Stimulated activated CD4-positive, alpha-beta T cell treated with anti-CD3 and anti-CD28 coated beads, Interleukin-12 subunit alpha, Interleukin-12 subunit beta, amount 100 ng/mL, for 4 hours (primary cell): ENCODE measurements around the gene SCGB3A2.
"Not testable (repeated sequence)": the region's sequence is repeated elsewhere in the genome, so short reads cannot be mapped to it uniquely, and the experiment has no call there.

Source experiments
- DNase-seq: peaks from one replicate; pipeline ENCODE4 v3.0.0-alpha.2; 2020

Gene SCGB3A2

DNA sequence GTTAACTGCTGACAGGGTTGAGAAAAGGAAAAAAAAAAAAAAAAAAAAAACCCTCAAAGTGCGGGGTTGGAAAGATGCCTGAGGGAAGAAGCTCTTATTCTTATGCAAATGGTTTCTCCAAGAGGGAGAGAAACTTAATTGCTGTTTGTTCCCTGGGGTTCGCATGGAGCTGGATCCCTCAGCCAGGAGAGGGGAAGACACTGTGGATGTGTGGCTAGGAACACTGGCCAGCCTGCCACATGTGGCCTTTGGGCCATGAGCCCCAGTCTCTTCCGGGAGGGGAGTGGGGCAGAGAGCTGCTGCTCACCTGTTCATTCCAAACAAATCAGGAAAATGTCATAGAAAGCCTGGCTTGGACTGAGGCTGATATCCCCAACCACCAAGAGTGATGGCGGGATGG, 9.4 kb upstream of the SCGB3A2 start:
- DNase-seq, result no peak

DNA sequence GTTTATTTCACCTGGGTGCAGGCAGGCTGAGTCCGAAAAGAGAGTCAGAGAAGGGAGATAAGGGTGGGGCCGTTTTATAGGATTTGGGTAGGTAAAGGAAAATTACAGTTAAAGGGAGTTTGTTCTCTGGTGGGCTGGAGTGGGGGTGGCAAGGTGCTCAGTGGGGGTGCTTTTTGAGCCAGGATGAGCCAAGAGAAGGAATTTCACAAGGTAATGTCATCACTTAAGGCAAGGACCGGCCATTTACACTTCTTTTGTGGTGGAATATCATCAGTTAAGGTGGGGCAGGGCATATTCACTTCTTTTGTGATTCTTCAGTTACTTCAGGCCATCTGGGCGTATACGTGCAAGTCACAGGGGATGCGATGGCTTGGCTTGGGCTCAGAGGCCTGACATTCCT, 8.6 kb upstream of the SCGB3A2 start:
- not testable (repeated sequence) for DNase-seq

DNA sequence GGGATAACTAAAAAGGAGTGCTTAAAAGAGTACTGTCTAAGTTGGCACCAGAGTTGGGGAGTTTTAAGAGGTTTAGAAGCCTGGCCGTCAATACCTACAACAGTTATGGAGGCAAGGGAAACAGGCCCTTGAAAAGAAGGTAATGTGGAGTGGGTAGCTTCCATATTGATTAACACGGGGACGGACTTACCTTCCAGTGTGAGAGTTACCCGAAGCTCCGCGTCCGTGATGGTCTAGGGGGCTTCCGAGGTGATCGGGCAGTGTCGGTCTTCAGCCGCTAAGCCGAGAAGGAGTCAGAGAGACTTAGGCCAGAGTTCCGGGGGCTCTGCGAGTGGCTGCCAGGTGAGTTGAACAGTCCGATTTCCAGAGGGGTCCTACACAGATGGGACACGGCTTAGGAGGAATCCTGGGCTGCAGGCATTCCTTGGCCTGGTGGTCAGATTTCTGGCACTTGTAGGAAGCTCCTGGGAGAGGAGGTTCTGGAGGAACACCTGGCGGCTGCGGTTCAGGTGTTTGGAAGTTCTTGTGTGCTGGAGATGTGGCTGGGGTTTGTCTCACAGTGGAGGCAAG, 6.4 kb upstream of the SCGB3A2 start:
- not testable (repeated sequence) for DNase-seq

DNA sequence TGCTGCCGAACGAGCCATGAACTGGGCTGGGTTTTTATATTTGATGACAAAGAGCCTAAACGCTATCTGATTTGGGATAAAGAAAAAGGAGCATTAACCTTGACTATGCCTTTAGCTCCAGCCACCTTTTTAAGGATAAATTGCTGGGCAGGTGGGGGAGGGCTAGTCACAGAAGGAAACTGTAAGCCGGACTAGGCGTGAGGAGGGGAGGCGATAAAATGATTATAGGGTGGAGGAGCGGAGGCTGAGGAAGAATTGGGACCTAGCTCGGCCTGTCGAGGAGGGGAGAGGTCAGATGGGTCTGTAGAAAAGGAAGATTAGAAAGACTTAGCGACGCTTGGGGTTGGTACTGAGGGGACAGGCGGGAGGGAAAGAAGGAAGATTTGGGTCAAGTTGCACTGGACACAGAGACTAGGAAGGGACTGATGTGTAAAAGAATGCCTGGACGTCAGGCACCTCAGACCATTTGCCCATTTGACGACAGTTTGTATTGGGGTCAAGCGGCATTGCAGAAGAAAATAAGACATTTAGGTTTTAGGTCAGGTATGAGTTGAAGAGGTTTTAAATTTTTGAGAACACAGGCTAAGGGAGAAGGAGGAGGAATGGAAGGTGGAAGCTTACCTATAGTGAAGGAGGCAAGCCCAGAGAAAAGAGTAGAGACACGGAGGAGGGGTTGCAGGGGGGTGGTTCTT, 5.6 kb upstream of the SCGB3A2 start:
- not testable (repeated sequence) for DNase-seq

DNA sequence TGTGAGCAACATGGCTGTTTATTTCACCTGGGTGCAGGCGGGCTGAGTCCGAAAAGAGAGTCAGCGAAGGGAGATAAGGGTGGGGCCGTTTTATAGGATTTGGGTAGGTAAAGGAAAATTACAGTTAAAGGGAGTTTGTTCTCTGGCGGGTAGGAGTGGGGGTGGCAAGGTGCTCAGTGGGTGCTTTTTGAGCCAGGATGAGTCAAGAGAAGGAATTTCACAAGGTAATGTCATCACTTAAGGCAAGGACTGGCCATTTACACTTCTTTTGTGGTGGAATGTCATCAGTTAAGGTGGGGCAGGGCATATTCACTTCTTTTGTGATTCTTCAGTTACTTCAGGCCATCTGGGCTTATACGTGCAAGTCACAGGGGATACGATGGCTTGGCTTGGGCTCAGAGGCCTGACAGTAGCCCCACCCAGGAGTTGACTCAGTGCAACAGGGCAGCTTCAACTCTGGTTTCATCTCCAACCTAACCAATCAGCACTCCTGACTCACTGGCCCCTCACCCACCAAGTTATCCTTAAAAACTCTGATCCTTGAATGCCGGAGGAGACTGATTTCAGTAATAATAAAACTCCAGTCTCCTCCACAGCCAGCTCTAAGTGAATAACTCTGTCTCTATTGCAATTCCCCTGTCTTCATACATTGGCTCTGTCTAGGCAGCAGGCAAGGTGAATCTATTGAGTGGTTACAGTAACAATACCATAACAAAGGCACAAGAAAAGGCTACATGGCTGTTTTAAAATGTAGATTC, 4.2 kb upstream of the SCGB3A2 start:
- DNase-seq, result not testable (repeated sequence)

DNA sequence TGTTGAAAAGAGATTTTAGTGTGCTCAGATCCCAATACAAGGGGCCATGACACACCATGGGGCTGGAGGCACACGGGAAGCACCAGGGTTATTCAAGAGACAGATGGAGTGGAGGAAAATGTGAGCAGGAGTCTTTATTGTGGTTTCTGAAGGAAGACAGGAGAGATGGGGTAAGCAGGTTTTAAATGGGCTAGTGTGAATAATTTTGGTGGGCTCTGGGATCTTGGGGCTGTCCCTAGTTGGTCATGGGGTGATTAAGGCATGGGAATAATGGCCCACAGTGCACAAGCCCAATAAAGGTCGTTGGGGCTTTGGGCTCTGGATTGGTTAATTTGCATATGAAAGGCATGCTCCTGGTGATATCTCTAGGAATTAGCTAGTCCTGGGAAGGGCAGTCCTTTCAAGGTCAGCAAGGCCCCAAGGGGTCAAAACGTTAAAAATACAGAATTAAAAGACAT, 3.6 kb upstream of the SCGB3A2 start:
- no peak for DNase-seq

DNA sequence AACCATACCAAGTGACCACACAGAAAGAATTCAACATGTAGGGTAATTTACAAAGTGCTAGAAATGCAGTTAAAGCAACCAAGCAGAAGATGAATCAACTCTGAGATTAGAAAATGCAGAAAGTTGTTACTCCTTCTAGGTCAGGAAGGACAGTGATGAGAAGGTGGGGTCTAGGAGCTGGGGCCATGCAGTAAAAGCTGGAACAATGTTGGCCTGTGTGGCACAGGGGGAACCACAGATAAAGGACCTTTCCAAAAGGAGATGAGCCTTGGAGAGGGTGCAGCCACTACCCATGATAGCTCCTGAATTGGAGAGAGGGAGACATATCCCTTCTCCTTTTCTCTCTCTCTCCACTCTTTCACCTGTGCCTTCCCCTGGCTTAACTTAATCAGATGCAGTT, 2.4 kb upstream of the SCGB3A2 start:
- no peak for DNase-seq

DNA sequence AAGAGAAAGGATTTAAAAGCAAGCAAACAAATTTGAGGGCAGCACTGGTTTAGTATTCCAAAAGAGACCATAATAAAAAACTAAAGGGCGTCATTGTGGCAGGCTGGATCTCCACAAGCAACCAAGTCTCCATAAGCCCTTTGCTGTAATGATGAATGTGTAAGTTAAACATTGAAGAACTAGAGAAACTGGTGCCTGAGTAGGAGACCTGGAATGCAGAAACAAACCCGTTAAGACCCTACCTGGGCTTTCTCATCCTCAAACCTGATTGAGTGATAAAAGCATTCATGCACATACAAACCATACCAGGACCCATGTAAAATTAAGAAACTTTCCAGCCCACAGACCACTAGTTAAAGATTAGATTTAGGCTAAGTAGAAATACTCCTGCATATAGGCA, 1.9 kb upstream of the SCGB3A2 start:
- DNase-seq, result no peak

DNA sequence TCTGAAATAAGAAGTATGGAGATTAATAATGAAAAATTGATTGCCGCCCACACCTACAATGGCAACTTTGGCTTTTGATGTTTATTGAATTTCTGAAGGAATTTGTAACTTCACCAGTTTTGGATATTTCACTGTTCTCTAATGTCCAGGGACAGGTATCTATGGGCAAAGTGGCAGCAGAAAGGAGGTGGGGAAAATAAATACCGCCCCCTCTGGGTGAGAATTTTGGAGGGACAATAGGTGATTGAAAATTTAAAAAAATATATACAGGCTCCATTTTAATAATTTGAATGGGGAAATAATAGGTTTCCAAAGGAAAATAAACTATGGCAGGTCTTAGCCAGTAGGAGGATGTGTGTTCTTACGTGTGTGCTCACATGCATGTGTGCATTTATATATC, 1.3 kb downstream of the SCGB3A2 start:
- no peak for DNase-seq

DNA sequence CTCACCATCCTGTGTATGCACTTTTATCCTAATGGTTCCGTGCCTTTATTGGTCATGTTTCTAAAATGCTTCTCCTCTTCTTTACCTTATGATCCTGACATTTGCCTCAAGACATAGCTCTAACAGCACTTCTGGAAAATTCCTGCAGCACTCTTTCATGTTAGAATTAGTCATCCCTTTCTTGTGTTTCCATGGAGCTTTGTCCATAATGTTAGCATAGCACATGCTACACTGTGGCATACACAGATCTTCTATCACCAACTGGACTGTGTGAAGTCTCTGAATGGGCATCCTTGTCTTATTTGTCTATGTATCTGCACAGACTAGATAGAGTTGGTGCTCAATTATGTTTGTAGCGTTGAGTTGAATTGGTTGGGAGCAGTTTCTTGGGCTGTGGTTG, 2.0 kb downstream of the SCGB3A2 start:
- DNase-seq, result no peak

DNA sequence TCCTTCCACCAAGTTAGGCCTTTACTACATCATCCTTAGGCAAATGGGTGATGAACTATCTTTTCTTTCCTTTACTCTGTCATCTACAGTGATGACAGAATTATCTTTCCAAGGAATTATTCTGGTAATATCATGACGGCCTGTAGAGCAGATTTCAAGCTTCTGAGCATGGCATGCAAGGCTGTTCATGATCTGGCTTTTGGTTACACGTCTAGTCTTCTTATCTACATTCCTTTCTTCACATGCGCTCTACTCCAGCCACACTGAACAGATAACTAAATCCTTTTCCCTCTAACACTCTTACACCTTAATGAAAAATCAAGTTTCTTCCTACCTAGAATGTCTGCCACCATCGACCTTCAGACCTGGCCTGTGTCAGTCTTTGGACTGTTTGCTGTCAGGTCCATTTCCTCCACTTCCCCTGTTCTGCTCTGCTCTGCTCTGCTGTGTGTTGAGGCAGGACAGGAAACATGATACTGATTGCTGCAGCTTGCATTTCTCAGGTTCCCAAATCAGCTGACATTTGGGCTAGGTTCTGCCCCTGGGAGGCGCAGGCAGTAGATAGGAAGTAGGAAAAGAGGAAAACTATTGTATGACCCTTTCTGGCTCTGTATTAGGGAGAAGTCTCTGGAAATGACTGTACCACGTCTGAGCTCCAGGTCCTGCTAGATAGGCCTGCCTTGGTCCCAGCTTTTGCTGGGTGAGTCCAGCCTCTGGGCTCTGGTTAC, 4.2 kb downstream of the SCGB3A2 start:
- no peak for DNase-seq

DNA sequence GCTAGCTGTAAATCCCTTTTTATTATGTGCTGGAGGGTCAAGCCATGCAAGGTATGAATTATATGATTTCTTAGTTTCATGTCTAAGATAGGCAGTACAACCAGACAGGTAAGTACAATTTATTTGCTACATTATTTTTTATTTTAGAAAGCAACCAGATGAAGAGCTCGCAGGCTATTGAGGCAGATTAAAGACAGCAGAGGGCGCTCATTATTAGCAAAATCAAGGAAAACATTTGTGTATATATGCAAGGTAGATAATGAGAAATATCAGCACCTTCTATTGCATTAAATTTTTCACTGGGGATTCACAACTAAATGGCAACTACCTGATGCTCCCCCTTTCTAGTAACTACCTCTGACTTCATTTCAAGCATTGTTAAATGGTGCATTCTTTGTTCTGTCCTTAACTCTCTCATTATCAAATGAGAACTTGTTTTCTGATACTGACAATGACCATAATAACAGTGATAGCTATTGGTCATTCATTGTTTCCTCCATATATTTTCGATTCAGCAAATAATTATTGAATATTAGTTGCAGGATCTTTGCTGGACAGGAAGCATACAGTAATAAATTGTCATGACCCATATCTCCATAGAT, 8.6 kb downstream of the SCGB3A2 start:
- DNase-seq, result no peak

DNA sequence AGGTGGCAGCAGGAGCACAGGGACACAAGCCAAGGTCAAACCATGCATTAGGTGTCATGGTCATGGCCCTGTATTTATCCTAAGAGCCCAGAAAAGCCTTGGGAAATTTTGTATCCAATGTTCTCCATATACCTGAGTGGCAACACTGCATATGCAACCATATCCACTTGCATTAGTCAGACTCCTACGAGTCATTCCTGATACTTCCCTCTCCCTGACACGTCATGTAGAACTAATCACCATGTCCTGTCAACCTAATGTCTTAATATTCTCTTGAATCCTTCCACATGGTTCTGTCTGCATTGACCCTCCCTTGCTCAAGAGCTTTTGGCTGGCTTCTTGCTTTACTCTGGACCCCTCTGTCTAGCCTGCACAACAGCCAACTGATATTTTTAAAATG, 9.4 kb downstream of the SCGB3A2 start:
- DNase-seq, result no peak

DNA sequence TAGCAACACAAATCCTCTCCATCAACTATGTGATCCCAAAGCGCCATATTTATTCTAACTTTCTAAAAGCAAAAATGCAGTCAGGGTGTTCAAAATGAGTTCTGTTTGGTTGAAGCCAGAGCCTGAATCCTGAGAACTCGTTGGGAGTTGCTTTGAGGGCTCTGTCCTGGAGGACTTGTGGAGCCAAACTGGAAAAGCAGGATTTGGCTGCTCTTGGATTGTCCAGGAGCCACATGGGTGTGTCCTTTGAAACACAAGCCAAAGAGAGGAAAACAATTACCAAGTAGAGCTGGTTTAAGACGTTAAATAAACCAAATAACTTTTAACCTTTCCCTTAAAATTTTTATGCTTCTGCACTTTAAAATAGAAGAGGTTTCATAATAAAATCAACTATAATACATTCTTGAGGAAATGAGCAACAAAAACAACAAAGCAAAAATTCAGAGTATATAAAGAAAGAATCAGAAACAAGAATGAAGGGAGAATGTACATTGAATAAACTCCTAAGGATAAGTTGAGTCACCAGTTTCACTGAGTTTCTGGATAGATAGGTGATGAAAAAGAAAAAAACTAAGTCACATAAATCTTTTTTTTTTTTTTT, 14.3 kb downstream of the SCGB3A2 start:
- DNase-seq, result no peak

DNA sequence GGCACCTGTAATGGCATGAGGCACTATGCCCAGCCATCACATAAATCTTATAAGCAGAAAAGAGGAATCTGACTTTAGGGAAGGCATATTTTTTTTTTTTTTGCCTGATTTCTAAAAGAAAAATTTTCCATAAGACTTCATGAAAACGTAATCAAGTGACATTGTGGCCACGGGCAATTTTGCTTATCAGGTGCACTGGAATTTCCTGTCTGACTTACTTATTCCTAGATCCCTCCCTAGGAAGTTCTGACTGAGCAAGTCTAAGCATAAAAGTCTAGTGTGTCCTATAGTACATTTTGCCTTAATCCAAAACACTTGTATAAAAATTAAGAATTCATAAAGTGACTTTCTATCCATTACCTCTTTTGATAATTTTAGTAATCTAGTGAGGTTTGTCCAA, 15.3 kb downstream of the SCGB3A2 start:
- no peak for DNase-seq

DNA sequence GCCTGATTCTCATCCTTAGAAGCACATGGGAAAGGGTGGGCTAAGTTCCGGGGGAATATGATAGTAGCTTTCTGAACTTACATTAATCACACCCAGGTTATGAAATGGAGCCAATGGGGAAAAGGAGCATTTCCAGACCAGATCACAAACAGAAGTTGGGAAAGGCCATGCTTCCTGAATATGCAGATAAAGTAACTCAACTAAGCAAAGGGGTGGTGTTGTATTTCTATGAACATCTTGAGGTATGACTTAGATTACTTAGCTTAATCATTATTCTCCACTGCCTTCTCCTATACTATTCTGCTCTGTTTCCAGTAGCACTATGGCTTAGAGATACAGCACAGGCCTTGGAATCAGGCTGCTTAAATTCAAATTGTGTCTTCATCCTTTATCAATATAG, 17.4 kb downstream of the SCGB3A2 start:
- DNase-seq, result no peak

DNA sequence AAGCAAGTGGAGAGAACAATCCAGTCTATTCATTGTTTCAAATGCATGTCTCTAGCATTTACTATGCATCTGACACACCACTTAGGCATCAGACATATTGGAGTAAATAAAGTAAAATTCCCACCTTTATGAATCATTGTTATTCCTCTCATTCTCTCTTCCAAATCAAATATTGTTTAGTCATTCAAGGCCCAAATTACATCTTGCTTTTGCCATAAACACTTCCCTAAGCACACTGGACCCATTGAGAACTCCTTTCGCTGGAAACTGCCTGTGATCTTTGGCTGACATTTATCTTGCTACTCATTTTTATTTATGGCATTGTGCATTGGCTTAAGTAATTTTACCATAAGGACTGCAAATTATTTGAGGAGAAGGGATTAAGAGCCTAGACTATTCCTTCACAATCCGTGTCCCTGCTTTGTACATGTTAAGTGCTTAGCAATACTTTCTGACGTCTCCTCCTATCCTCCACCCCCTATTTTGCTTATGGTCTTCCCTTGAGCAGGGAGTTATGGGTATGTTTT, 20.4 kb downstream of the SCGB3A2 start:
- no peak for DNase-seq

DNA sequence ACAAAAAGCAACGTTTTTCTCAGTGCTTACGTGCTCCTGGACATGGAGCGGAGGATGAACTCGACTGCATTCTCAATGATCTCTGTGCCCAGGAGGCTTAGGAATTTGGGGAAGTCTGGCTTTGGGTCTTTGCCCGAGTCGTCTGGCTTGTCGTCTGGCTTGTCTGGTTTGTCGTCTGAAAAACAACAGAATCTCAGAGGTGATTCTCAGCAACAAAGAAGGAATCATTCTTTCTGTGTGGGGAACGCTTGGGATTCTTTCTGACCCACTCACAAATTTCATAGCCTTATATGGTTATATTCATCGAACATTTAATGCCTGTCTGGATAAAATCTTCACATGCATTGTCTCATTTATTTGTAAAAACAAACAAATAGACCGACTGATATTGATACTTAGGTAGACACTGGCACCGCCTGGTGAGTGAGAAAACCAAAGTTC, 23.1 kb downstream of the SCGB3A2 start:
- DNase-seq, result no peak

DNA sequence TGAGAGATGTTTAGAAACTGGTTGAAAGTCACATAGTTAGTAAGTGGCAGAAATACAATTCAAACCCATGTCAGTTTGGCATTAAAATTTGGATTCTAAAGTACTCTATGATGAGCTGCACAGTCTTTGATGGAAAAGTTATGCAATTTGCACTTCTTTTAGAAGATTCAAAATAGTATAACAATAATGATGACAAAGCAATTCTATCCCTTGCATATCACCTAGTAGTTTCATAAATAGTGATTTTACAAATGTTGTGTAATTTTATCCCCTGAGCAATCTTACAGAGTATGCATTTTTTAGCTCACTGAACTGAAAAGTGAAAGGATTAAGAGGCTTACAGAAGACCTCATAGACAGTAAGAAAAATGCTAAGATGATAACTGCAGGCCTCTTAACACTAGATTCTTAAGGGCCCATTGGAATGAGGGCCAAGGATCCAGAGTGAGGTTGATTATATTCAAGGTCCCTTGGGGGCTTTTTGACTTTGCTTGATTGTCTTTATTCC, 24.2 kb downstream of the SCGB3A2 start:
- DNase-seq, result no peak

DNA sequence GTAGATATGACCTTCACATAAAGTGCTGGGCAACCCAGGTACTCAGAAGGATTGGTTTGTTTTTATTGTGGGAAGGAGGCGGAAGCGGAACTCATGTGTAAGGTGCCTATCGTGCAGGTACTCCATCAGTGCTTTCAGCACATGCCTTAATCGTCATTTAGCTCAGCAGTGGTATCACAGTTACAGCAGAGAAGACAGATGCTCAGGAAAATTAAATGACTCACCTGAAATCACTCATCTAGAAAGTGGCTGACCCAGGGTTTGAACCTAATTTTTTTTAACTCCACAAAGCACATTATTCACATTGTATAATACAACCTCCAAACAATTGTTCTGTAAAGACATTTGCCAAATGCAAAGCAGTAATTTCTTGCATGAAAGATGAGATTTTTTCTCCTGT, 25.6 kb downstream of the SCGB3A2 start:
- DNase-seq, result no peak

DNA sequence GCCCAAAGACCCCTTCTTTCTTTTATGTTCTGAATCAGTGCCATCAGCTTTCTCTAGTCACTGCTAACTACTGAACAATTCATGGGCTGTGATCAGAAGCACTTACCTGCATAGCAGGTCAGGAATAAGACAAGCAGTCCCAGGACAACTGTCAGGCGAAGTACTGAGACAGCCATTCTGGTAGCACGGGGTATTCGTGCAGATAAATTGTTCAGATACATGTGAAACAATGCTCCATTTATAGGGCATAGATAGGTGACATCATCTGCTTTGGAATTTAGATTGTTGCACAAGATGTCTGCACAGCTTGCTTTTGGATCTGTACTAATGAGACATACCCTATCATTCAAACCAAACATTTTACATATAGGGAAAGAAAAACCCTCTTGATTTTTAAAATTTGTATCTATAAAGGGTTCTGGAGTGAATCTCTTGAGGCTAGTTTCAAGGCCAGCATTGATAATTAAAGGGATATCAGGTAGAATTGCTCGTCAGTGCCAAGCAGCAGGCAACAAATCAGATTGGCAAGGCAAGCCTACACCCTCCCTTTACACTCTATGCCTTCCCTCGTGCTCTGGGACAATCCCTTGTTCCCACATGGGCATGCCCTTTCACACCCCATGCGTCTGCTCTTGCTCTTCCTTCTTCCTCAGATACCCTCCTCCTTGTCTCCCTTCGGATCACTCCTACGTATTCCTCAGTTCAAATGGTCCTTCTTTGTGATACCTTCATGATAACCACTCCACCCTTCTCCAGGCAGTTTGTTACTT, 28.0 kb downstream of the SCGB3A2 start, which contains the start of gene C5orf46:
Gene C5orf46 (minus strand): TSS at position 213 of the 770 bp plus-strand sequence. CDS start 37 bp downstream, at position 176.
- no peak for DNase-seq
